DND-41 (cell line): ENCODE data around the gene HMGCL.
"Not testable (repeated sequence)": the region's sequence is repeated elsewhere in the genome, so short reads cannot be mapped to it uniquely, and the experiment has no call there.

ENCODE experiments used
- ATAC-seq: fragments of 200-7000 bp; cut with Tn5 transposase; 3 replicates; pipeline ENCODE4 v1.9.1; 2021; ENCODE audit warnings: low read depth; ENCODE audit not compliant: insufficient read depth
- DNase-seq: peaks from one replicate; pipeline ENCODE4 v3.0.0-alpha.2; 2020
- H2AFZ ChIP-seq: 2 replicates; pipeline ENCODE4 v1.6.0; 2012; ENCODE audit warnings: low read depth, low read length
- H3K27ac ChIP-seq: 2 replicates; pipeline ENCODE4 v1.5.1; 2012; ENCODE audit warnings: low read length, inconsistent platforms
- H3K27me3 ChIP-seq: fragments of 200-600 bp; sonication (generic); 2 replicates; pipeline ENCODE4 v1.6.0; 2012; ENCODE audit warnings: low read length, mild to moderate bottlenecking, inconsistent platforms; ENCODE audit not compliant: insufficient read depth, poor library complexity
- H3K36me3 ChIP-seq: 2 replicates; pipeline ENCODE4 v1.5.1; 2012; ENCODE audit warnings: low read length, inconsistent platforms; ENCODE audit not compliant: insufficient read depth
- H3K4me1 ChIP-seq: 2 replicates; pipeline ENCODE4 v1.5.1; 2012; ENCODE audit warnings: mild to moderate bottlenecking, low read length; ENCODE audit not compliant: insufficient read depth
- H3K4me2 ChIP-seq: 2 replicates; pipeline ENCODE4 v1.6.0; 2012; ENCODE audit warnings: mild to moderate bottlenecking, moderate library complexity, low read length, inconsistent platforms; ENCODE audit not compliant: insufficient read depth
- H3K4me3 ChIP-seq, 2 experiments: fragments of 200-600 bp in 1 of 2; shearing (Covaris generic) in 1 of 2; 2 replicates each; pipeline ENCODE4 v1.5.1; 2012 to 2016; ENCODE audit warnings: inconsistent platforms in 2 of 2, low read length in 2 of 2, mild to moderate bottlenecking in 2 of 2, low read depth in 1 of 2, moderate library complexity in 1 of 2
- H3K79me2 ChIP-seq: 2 replicates; pipeline ENCODE4 v1.6.0; 2012; ENCODE audit warnings: low read length, inconsistent platforms; ENCODE audit not compliant: insufficient read depth
- H3K9ac ChIP-seq: 2 replicates; pipeline ENCODE4 v1.6.0; 2012; ENCODE audit warnings: low read depth, mild to moderate bottlenecking, inconsistent platforms, low read length, moderate library complexity
- H3K9me3 ChIP-seq: 2 replicates; pipeline ENCODE4 v1.5.1; 2012; ENCODE audit warnings: low read length, moderate library complexity, mild to moderate bottlenecking, inconsistent platforms; ENCODE audit not compliant: insufficient read depth, severe bottlenecking
- H4K20me1 ChIP-seq: 2 replicates; pipeline ENCODE4 v1.6.0; 2012; ENCODE audit warnings: low read length; ENCODE audit not compliant: insufficient read depth
- EZH2 ChIP-seq: IDR thresholded peaks from 3 replicates; pipeline ENCODE4 v1.6.1; 2012; ENCODE audit warnings: borderline replicate concordance, low read depth, mild to moderate bottlenecking, moderate library complexity, low read length, inconsistent platforms; ENCODE audit not compliant: severe bottlenecking
- TF ChIP-seq, protein P1 (sequence below): IDR thresholded peaks from 2 replicates; pipeline ENCODE4 v1.5.1; 2012; ENCODE audit warnings: borderline replicate concordance, low read length, moderate library complexity, mild to moderate bottlenecking; ENCODE audit not compliant: poor library complexity, severe bottlenecking; ENCODE audit errors: extremely low read depth

Gene HMGCL

GRCh38 chr1:23797478-23798448 is 27.5 kb downstream of the HMGCL start:
- TF ChIP-seq, protein P1, sequence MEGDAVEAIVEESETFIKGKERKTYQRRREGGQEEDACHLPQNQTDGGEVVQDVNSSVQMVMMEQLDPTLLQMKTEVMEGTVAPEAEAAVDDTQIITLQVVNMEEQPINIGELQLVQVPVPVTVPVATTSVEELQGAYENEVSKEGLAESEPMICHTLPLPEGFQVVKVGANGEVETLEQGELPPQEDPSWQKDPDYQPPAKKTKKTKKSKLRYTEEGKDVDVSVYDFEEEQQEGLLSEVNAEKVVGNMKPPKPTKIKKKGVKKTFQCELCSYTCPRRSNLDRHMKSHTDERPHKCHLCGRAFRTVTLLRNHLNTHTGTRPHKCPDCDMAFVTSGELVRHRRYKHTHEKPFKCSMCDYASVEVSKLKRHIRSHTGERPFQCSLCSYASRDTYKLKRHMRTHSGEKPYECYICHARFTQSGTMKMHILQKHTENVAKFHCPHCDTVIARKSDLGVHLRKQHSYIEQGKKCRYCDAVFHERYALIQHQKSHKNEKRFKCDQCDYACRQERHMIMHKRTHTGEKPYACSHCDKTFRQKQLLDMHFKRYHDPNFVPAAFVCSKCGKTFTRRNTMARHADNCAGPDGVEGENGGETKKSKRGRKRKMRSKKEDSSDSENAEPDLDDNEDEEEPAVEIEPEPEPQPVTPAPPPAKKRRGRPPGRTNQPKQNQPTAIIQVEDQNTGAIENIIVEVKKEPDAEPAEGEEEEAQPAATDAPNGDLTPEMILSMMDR = no peak
- no peak for TF ChIP-seq EZH2
- Histone ChIP-seq H4K20me1 (peaks cover 8% of the 10 kb centered on the region; the same call in 1 of the 2 replicates), H3K36me3 (peaks cover 49% of the 10 kb centered on the region), H3K9me3 (no peaks in the 10 kb centered on the region), H3K4me3 (no peak overlapping the region), H3K27ac (no peak overlapping the region), H2AFZ (no peak overlapping the region), H3K4me1 (peaks cover 36% of the 10 kb centered on the region), H3K27me3 (no peaks in the 10 kb centered on the region), H3K79me2 (peaks cover 18% of the 10 kb centered on the region), H3K9ac (no peak overlapping the region), H3K4me2 (no peak overlapping the region)
- DNase-seq = no peak
- ATAC-seq = no peak

- Histone ChIP-seq H3K4me3 (no peak overlapping the region), H3K36me3 (peaks cover 53% of the 10 kb centered on the region), H3K4me2 (no peak overlapping the region), H3K79me2 (peaks cover 29% of the 10 kb centered on the region), H4K20me1 (peaks cover 15% of the 10 kb centered on the region; the same call in 1 of the 2 replicates), H3K9ac (no peak overlapping the region), H3K9me3 (no peaks in the 10 kb centered on the region), H3K4me1 (peaks cover 43% of the 10 kb centered on the region), H2AFZ (no peak overlapping the region), H3K27me3 (no peaks in the 10 kb centered on the region), H3K27ac (no peak overlapping the region)
- no peak for DNase-seq
- no peak for ATAC-seq
- TF ChIP-seq, protein P1 = no peak
- no peak for TF ChIP-seq EZH2
Measured at GRCh38 chr1:23796466-23797271, 28.6 kb downstream of the HMGCL start.

GRCh38 chr1:23795676-23796465 is 29.4 kb downstream of the HMGCL start:
- Histone ChIP-seq H3K4me3 (no peak overlapping the region), H3K4me2 (no peak overlapping the region), H3K27me3 (no peaks in the 10 kb centered on the region), H2AFZ (no peak overlapping the region), H3K9me3 (no peaks in the 10 kb centered on the region), H4K20me1 (peaks cover 15% of the 10 kb centered on the region; the same call in 1 of the 2 replicates), H3K9ac (no peak overlapping the region), H3K4me1 (peaks cover 38% of the 10 kb centered on the region), H3K36me3 (peaks cover 53% of the 10 kb centered on the region), H3K79me2 (peaks cover 36% of the 10 kb centered on the region), H3K27ac (no peak overlapping the region)
- TF ChIP-seq, protein P1 = no peak
- no peak for TF ChIP-seq EZH2
- no peak for ATAC-seq
- no peak for DNase-seq

- not testable (repeated sequence) for H2AFZ ChIP-seq, ATAC-seq, H3K27me3 ChIP-seq, H3K9me3 ChIP-seq, H3K9ac ChIP-seq, H3K27ac ChIP-seq, H3K4me2 ChIP-seq, DNase-seq, H3K4me3 ChIP-seq
- Histone ChIP-seq H3K4me1 (peaks cover 44% of the 10 kb centered on the region), H4K20me1 (peaks cover 15% of the 10 kb centered on the region; the same call in 1 of the 2 replicates), H3K79me2 (peaks cover 37% of the 10 kb centered on the region), H3K36me3 (peaks cover 53% of the 10 kb centered on the region)
Measured at GRCh38 chr1:23794732-23795182, 30.5 kb downstream of the HMGCL start.
